ENCODE results near the gene SYN1. TPM values are rescaled to one million over a fixed set of nuclear protein-coding genes. Genes with fewer than 3 reads are reported as not detected.

Gene SYN1
- total and polyA plus RNA-seq, 12 donors = 7.0 to 16.3 (median 12.9) TPM

GRCh38 chrX:47634871-47635575, 15.4 kb upstream of the SYN1 start:
- no peak for TF ChIP-seq CTCF (IDR thresholded peaks at IDR 0.05)
- DNase-seq (no peak), ATAC-seq (no peak)
- Histone ChIP-seq H3K27ac (peak overlapping the region in 1 of 10 donors; percentile 26), H3K27me3 (peaks cover 0 to 6% (median 0%) of the 10 kb centered on the region in 7 donors), H3K36me3 (peaks cover 0 to 56% (median 0%) of the 10 kb centered on the region in 9 donors), H3K4me1 (peaks cover 0 to 12% (median 0%) of the 10 kb centered on the region in 9 donors), H3K4me3 (no peak overlapping the region), H3K9me3 (peaks cover 0 to 7% (median 0%) of the 10 kb centered on the region in 11 donors)
- intact Hi-C loops (cut with DNase I) = loop anchor here in 1 of 10 donors (5.0 kb wide), 1 partner anchor 73 kb away; the partner anchor contains the start of gene ARAF
- 89 to 94% methylated on average over 16 of the region's 16 CpGs for WGBS, 2 donors

GRCh38 chrX:47633689-47634590, 14.3 kb upstream of the SYN1 start:
- ATAC-seq (no peak), DNase-seq (no peak)
- Histone ChIP-seq H3K9me3 (no peaks in the 10 kb centered on the region), H3K4me1 (peaks cover 0 to 15% (median 0%) of the 10 kb centered on the region in 9 donors), H3K27me3 (peaks cover 0 to 9% (median 0%) of the 10 kb centered on the region in 7 donors), H3K36me3 (peaks cover 0 to 45% (median 0%) of the 10 kb centered on the region in 9 donors), H3K4me3 (no peak overlapping the region), H3K27ac (peak overlapping the region in 1 of 10 donors; percentile 12)
- no peak for TF ChIP-seq CTCF (IDR thresholded peaks at IDR 0.05)
- intact Hi-C loops (cut with DNase I) = no loop called here
- WGBS, 2 donors = 63 to 67% methylated on average over 14 of the region's 14 CpGs

- DNase-seq = no peak
- H3K9me3 ChIP-seq = no peaks in the 10 kb centered on the region
- H3K4me3 ChIP-seq = no peak overlapping the region
- H3K27me3 ChIP-seq = peaks cover 0 to 9% (median 0%) of the 10 kb centered on the region in 7 donors
- ATAC-seq = no peak
- peak overlapping the region in 1 of 10 donors; percentile 18 for H3K27ac ChIP-seq
- peaks cover 0 to 32% (median 0%) of the 10 kb centered on the region in 9 donors for H3K36me3 ChIP-seq
- H3K4me1 ChIP-seq = peaks cover 0 to 15% (median 0%) of the 10 kb centered on the region in 9 donors
- intact Hi-C loops (cut with DNase I) = no loop called here
- TF ChIP-seq CTCF (IDR thresholded peaks at IDR 0.05) = no peak
- 53 to 57% methylated on average over 4 of the region's 4 CpGs for WGBS, 2 donors
These were observed 13.0 kb upstream of the SYN1 start for GRCh38 chrX:47632666-47633065.

- peaks cover 0 to 24% (median 0%) of the 10 kb centered on the region in 9 donors for H3K36me3 ChIP-seq
- no peaks in the 10 kb centered on the region for H3K9me3 ChIP-seq
- no peak overlapping the region for H3K27ac ChIP-seq
- no peak for DNase-seq
- peaks cover 0 to 15% (median 0%) of the 10 kb centered on the region in 9 donors for H3K4me1 ChIP-seq
- intact Hi-C loops (cut with DNase I) = no loop called here
- peaks cover 0 to 9% (median 0%) of the 10 kb centered on the region in 7 donors for H3K27me3 ChIP-seq
- no peak for TF ChIP-seq CTCF (IDR thresholded peaks at IDR 0.05)
- WGBS, 2 donors = 93% methylated on average over 5 of the region's 5 CpGs
- no peak for ATAC-seq
- H3K4me3 ChIP-seq = no peak overlapping the region
These were observed 12.0 kb upstream of the SYN1 start for GRCh38 chrX:47631676-47632075.
